HG03575 (cell line): ENCODE results near the gene ARHGAP24.
A peak's percentile ranks its signal among the peaks of the same experiment; 100 is the strongest.

Source experiments
- ATAC-seq: cut with Tn5 transposase; IDR thresholded peaks from one replicate; pipeline ENCODE4 v1.9.1; 2021; ENCODE audit not compliant: unreplicated experiment, insufficient number of reproducible peaks, low FRiP score; ENCODE audit errors: extremely low read depth

ARHGAP24 gene

DNA sequence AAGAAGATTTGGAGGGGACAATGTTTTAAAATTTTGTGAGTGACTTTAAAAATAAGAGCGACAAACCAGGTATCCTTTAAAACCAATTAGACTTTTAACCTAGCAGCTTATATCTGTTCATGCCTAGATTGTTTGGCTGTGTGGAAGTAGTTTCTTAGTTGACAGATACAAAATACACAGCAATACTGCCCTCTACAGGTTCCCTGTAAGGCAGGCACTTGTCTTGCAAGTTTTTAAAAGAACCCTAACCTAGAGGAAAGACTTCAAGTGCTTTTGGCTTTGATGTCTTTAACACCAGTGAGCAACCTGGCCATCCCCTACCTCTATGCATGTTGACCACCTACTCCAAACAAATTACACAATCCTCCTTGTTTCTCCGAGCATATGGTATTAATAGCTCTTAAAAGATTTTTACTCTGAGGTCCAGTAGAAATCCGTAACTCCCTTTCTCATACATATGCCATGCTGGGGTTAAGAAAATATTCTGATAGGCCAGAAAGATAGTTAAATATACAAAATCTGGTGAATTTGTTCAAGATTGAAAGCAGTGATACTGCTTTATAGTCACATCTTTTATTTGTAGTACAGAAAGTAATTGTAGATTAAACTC, 273.0 kb downstream of the ARHGAP24 start:
- peak; percentile 40 for ATAC-seq

DNA sequence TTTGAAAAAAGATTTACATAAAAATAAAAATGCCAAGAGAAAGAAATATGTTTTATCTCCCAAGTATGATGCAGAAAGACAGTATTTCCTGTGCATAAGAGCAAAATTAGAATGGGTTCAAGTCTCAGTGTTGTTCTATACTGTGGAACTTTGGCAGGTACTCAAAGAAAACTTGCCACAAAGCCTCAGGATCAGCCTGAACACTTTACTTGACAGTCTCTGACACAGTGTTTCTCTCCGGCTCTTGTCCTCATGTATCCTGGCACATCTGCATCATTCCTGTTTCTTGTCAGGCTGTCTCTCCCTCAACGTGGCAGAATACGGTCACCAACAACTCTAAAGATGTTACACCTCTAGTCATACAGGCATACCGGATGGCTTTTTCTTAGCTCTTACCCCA, 273.7 kb downstream of the ARHGAP24 start:
- ATAC-seq: no peak

DNA sequence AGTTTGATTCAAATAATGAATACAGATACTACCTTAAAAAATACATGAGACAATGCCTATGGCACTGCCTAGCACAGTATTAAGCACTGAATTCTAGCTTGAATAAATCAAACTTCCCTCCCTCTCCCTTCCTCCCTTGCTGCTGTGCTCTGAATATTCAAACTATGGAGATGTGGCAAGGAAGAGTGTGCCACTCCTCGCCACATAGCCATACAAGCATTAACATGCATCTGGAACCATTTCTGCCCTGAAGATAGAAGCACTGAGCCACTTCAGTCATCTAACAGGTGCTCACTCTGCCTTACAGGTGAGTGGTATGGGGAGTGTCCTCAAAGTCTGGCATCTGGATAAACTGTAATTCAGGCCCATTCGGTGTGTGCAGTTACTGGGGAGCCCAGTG, 276.9 kb downstream of the ARHGAP24 start:
- ATAC-seq: no peak

DNA sequence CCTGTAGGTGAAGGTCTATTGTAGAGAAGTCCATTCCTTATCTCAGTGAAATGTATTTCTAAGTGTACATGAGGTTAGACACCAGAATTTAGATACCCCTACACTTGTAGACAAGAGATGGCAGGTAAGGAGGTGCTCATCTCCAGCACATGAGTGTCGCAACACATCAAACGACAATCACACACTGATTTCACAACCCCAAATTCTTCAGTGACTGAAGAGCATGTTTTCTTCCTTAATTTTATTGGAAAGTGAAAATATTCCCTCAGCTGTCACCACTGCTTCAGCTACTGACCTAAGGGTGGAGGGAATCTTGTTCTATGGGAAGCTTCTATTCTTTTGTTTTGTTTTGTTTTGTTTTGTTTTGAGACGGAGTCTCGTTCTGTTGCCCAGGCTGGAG, 280.3 kb downstream of the ARHGAP24 start:
- no peak for ATAC-seq

DNA sequence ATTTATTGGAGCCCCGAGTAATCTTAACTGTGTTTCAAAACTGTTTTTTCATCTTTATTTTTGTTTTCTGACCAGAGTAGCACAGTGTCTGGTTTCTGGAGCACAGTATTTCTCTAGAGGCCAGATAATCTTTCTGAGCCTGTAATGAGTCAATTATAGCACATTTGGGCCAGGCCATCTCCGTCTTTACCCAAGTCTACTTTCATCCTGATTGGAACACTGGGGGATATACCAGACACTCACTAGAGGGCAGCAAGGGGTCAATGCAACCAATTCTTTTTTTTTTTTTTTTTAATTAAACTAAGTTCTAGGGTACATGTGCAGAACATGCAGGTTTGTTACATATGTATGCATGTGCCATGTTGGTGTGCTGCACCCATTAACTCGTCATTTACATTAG, 282.0 kb downstream of the ARHGAP24 start:
- ATAC-seq: no peak

DNA sequence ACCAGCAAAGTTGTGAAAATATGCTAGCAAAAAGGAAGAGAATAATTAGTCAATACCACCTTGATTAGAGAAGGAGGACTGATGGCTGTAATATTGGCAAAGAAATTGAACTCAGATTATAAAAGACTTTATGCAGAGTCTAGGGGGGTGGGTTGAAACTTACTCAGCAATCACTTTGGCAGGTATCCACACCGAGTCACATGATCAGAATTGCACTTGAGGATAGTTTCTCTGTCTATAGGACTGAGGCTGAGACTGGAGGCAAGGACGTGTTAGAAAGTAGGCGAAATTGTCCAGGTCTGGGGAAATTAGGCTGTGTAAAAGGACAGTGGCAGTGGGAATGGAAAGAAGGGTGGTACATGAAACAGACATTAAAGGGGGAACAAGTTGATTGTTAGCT, 284.4 kb downstream of the ARHGAP24 start:
- ATAC-seq: no peak

DNA sequence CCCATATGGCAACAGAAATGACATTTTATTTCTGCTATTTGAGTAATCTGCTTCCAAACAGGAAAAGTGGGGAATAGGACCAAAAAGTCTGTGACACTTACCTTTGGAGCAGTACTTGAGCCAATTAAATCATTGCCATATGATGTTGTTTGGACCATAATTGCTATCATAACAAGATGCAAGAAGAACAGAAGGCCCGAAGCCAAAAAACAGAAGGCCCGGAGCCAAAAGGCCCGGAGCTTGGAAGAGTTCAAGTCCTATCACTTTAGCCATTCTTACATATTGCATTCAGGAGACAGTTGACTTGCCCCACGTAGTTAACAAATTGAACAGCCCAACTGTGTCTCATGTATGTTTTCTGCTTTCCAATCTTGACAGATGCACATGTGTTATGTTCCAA, 285.6 kb downstream of the ARHGAP24 start:
- no peak for ATAC-seq

DNA sequence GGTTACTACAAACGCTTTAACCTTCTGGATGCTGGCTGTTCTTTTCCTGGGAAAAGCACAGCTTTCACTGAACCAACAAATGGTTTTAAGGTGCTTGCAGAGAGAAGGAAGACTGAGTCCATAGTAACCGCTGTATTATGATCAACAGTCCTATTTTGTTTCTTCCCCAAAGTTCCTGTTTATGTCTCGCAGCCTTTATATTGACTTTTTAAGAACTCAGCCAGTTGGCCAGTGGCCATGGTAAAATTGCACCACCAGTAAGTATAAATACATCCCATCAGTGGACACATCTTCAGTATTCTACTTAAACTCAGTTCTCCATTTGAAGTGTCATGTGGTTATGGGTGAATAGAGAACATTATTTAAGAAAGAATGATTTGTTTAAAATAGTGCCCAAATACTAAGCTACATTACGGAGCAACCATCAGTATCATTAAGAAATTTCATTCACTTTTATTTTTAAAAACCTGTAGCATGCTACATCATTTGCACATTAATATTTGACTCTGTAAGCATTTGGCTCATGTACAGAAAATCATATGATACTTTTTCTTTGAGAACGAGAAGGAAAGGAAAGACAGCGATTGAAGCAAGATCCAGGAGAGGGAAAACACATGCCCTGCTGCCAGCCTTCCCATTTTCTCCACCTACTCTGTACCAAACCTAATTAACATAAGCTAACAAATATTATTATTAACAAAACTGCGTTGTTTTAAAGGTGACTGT, 287.0 kb downstream of the ARHGAP24 start:
- ATAC-seq: no peak

DNA sequence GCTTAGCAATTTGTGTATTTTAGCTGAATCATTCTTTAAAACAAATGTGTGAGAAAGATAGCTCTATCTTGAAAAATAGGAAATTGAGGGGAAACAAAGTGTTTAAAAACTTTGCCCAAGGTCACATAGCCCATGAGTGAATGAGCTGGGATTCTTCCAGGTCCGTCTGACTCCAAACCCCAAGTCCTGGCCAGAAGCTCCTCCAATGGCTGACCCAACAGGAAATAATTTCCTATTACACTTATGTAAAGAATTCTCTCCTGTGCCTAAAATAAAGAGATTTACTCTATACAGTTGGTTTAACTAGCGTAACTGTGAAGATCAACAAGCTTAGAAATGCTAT, 287.6 kb downstream of the ARHGAP24 start:
- no peak for ATAC-seq

DNA sequence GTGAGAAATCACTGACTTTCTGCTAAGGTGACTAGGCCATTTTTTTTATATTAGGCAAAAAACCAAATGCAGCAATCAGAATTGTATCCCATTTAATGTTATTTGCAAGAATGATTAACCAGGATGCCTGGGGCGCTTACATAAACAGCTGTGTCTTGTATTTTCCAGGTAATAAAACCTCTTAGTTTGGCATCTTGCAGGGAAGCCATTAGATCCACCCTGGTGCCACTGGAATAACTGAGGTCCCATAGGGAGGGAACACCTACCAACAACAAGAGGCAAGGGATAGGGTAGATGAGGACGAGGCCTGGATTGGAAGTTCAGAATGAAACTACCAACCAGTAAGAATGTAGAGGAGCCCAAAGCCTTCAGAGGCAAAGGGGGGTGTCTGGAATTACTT, 288.3 kb downstream of the ARHGAP24 start:
- no peak for ATAC-seq

DNA sequence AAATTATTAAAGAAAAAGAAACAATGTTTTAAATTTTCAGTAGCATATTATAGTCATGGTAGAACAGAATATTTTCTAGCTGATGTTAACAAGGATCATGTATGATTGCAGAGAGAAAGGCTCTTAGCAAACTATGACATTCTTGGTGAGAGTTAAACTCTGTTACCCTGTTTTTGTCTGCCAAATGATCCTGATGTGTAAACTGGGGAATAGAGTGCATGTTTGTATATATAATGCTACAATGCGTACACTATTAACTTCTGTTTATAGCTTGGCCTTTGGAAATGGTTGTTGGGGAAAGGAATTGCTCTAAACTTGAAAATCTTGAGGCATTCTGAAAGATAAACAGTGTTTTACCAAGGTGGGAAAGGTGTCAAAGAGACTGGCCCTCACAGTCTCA, 292.7 kb downstream of the ARHGAP24 start:
- no peak for ATAC-seq

DNA sequence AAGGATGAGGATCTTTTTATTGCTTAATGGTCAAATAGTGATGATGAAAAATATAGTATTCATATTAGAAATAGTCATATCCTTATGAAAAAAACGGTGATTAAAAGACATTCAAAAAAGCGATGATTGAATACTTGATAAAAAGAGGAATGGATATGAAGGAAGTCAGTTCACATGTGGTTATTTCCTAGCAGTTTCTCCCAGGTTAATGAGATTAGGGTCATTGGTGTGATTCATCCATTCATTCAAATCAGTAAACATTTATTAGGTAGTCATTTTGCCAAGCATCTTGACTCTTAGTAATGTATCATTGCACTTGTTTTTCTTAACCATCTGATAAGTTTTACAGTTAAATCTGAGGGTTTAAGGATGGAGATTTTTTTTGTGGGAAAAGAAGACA, 294.1 kb downstream of the ARHGAP24 start:
- no peak for ATAC-seq

DNA sequence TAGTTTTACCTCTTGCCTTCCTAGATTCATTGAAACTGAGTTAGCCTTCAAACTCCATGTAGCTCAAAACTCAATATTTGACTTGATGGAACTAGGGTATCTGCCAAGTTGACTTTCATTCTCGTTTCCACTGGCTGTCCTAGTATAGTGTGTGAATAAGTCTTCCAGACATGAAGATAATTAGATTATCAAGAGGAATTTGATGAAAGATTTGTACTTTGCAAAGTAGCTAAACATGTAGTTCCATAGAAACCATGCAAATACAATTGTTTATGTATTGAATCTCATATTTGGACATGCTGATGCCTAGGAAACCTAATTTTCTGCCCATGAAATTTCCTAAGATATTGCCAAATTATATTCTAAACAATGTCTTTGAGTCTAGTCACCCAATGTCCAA, 297.5 kb downstream of the ARHGAP24 start:
- ATAC-seq: no peak

DNA sequence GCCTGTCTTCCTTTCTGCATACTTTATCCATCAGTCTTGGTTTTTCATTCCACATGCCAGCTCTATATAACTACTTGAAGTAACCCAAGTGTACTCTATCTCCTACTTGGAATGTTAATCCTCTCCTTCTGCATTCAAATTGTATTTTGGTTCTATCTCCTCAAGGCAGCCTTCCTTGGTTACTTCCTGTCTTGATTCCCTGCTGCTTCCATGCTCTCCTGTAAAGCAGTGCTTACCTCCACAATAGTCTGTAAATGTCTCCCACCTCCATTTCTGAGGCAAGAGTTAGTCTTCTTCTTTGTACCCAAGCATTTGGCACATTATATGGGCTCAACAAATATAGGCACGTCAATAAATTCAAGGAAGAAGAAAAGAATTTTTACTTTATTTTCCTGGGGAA, 298.4 kb downstream of the ARHGAP24 start:
- ATAC-seq: no peak

DNA sequence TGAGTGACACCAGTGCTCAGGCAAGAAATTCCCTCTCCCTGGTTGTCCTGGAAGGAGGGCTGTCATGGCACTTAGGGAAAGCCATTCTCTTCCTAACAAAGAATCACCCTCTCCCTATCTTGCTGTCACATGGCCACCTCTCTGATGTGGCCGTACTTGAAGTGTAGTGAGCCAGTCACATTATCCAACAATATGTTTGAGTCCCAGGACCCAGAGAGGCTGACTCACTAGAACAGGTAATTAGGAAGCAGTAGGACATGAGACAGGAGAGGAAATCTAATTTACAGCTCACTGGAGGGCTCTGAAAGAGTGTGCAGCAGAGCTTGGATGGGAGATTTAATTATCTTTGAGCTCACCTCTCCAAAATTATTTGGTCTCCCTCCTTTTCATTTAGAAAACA, 299.1 kb downstream of the ARHGAP24 start:
- ATAC-seq: no peak

DNA sequence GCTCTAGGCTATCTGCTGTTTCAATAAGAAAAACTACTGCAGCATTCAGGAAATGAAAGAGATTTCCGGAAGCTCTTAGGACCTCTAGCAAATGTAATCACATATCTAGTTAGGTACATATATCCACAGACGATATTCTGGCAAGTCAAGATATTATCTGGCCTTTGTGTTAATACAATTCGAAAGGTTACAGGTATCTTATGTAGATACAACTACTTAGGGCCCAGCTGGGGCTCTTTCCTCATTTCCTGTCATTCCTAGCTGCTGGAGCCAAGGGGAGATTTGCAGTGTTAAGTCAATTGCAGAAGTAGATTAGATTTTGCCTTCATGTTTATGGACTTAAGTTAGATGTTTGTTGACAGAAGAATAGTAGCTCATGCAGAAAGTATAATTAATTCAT, 299.5 kb downstream of the ARHGAP24 start:
- ATAC-seq: no peak

DNA sequence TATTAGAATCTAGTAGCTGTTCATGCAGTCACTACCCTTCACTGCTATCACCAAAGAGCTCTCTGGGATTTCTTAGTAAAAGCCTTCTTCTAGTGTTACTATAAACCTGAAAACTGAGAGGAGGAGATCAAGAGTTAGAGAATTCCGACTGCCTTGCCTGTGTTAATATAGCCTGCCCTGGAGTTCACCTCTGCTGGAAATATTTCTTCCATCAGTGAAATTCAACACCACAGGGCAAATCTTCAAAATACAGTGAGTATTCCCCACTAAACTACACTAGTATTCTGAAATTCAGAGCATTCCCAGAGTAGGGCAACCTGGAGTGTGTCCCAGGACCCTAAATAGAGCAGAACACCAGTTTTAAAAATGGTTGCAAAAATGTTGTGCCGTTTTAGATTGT, 301.1 kb downstream of the ARHGAP24 start:
- no peak for ATAC-seq

DNA sequence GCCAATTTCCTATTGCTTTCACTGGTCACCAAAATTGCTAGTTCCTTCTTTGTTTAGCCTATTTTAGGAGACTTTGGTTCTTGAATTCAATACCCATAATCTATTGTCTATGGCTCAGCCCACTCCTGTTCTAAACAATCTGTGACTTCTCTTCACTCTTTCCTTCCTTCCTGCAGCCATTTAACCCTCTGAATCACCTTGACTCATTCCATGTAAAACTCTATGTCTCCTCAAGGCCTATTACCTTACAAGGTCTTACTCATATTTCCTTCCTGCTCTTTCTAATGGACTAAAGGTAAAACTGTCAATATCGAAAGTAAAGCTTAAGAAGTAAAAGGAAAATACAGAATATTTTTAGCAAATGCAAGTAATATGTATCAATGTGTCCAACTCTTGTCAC, 301.6 kb downstream of the ARHGAP24 start:
- no peak for ATAC-seq

DNA sequence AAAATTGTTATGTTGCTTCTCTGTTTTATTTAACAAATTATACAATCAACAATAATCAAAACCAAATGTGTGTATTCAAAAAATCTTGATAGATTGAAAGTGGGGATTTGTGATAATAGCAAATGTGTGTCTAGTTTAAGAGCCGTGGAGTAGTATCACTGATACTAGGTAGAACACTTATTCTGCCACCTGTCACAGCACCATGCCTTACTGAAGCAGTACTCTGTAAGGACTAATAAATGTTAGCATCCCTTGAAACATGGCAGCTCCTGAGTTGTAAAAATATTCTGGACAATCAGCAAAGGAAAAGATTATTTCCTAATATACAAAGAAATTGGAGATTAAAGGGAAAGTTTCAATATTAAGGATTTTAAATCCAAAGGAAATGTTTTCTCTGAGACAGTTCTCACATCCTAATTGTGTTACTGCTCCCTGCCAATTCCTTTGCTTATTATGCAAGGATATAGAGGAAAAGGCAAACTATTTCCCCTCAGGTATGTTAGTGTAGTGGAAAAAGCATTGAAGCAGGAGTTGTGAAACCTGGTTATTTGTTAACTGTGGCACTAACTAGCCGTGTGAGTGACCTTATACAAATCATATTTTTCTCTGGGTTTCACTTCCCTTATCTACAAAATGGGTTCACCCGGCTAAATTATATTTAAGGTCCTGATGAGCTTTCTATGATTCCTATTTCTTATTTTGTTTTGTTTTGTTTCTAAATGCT, 303.1 kb downstream of the ARHGAP24 start:
- peak; percentile 69 for ATAC-seq

DNA sequence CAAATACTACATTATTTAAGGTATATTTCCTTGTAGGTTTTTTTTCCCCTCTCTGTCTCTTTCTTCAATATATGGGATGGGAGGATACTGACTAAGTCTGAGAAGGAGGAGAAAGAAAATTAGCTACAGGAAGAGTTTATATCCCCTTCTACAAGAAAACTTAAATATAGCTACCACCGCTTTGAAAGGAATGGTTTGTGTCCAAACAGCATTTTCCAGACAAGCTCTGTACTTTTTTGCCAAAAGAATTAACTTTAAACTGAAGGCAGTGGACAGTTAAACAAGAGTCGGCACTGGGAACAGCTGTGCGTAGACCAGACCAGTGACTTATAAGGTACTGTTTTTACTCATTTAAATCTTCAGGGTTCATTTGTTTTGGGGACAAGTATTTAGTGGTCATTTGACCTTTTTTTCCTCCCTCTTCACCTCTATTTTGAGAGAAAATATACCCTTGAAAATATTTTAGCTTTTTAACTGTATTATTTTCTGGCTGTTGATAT, 303.7 kb downstream of the ARHGAP24 start:
- ATAC-seq: peak; percentile 53
